GM12878 (cell line): ENCODE measurements around the gene LGI2. TPM values are rescaled to one million over a fixed set of nuclear protein-coding genes. Genes with fewer than 3 reads are reported as not detected.

Experiments
- ATAC-seq: fragments of 200-7000 bp; cut with Tn5 transposase; 3 replicates; pipeline ENCODE4 v1.9.1; 2020; ENCODE audit warnings: mild to moderate bottlenecking, moderate library complexity
- BruUV-seq: library from RNA; stranded (reverse); fragments of 400-500 nt; replicated peaks from 2 replicates; lab custom pipeline; 2021; lab: Mats Ljungman, UMichigan
- CTCF ChIA-PET: fragments of 300-600 bp; sonication (Branson Sonifier 250); formaldehyde crosslinking; extraction: SDS; loops from one replicate; lab custom pipeline; 2021; ENCODE audit warnings: inconsistent platforms; lab: Yijun Ruan, JAX
- POLR2A ChIA-PET: fragments of 350-600 bp; formaldehyde crosslinking; extraction: SDS; loops from one replicate; lab custom pipeline; 2021; ENCODE audit warnings: inconsistent platforms; lab: Charles Lee
- RAD21 ChIA-PET: fragments of 300-600 bp; sonication (Branson Sonifier 250); formaldehyde crosslinking; loops from one replicate; lab custom pipeline; 2023; ENCODE audit warnings: antibody characterized with exemption; ENCODE audit not compliant: unreplicated experiment; lab: Charles Lee
- SMC1A ChIA-PET: fragments of 300-600 bp; sonication (Branson Sonifier 250); formaldehyde crosslinking; loops from one replicate; lab custom pipeline; 2023; ENCODE audit not compliant: unreplicated experiment, uncharacterized antibody; lab: Charles Lee
- DNase-seq: peaks from one replicate; pipeline ENCODE4 v3.0.0-alpha.2; 2011; ENCODE audit warnings: low read depth, low spot score
- FAIRE-seq: peaks from 3 replicates; lab custom pipeline; 2011; peaks lifted over from hg19 to GRCh38; lab: Jason Lieb, UNC
- H2AFZ ChIP-seq: 2 replicates; pipeline ENCODE4 v1.6.0; 2011; ENCODE audit warnings: low read depth, low read length, control low read depth; ENCODE audit not compliant: control insufficient read depth
- H3K27ac ChIP-seq: 2 replicates; pipeline ENCODE4 v1.5.1; 2011; ENCODE audit warnings: control low read depth; ENCODE audit not compliant: control insufficient read depth, insufficient read depth
- H3K27me3 ChIP-seq, 2 experiments: replicated peaks in 1 of 2; 2 replicates each; pipeline versions ENCODE4 v1.6.0 to v1.6.1; 2011; ENCODE audit warnings: low read length in 1 of 2; ENCODE audit not compliant: control insufficient read depth in 2 of 2, insufficient read depth in 2 of 2
- H3K36me3 ChIP-seq, 2 experiments: 2 replicates each; pipeline ENCODE4 v1.5.1; 2011; ENCODE audit warnings: low read length in 1 of 2; ENCODE audit not compliant: control insufficient read depth in 2 of 2, insufficient read depth in 2 of 2
- H3K4me1 ChIP-seq: 2 replicates; pipeline ENCODE4 v1.6.1; 2011; ENCODE audit warnings: mild to moderate bottlenecking, low read length, moderate library complexity, mixed read lengths; ENCODE audit not compliant: control insufficient read depth, insufficient read depth
- H3K4me2 ChIP-seq: 2 replicates; pipeline ENCODE4 v1.6.0; 2011; ENCODE audit warnings: control low read depth; ENCODE audit not compliant: control insufficient read depth, insufficient read depth
- H3K4me3 ChIP-seq: fragments of 200-600 bp; sonication (generic); 2 replicates; pipeline ENCODE4 v1.5.1; 2016
- H3K79me2 ChIP-seq: 2 replicates; pipeline ENCODE4 v1.6.0; 2011; ENCODE audit warnings: low read length; ENCODE audit not compliant: control insufficient read depth, insufficient read depth
- H3K9ac ChIP-seq: 2 replicates; pipeline ENCODE4 v1.8.0; 2011; ENCODE audit warnings: low read length, control low read depth, mixed read lengths; ENCODE audit not compliant: control insufficient read depth, insufficient read depth
- H3K9me3 ChIP-seq: replicated peaks from 3 replicates; pipeline ENCODE4 v1.5.1; 2011; ENCODE audit warnings: mild to moderate bottlenecking, low read length; ENCODE audit not compliant: control insufficient read depth, insufficient read depth
- H4K20me1 ChIP-seq: 2 replicates; pipeline ENCODE4 v1.6.0; 2011; ENCODE audit not compliant: control insufficient read depth, insufficient read depth
- ATF2 ChIP-seq: IDR thresholded peaks from 2 replicates; pipeline ENCODE4 v1.6.1; 2012; ENCODE audit warnings: low read length, inconsistent platforms
- BCL3 ChIP-seq: IDR thresholded peaks from 2 replicates; pipeline ENCODE4 v1.6.1; 2011; ENCODE audit warnings: borderline replicate concordance, low read depth, mild to moderate bottlenecking, moderate library complexity, low read length; ENCODE audit not compliant: insufficient read depth, poor library complexity, severe bottlenecking
- CEBPB ChIP-seq, 2 experiments: fragments of 150-350 bp in 1 of 2; IDR thresholded peaks; 2 replicates each; pipeline ENCODE4 v1.6.1; 2012 to 2014; ENCODE audit warnings: low read depth in 2 of 2, low read length in 2 of 2, borderline replicate concordance in 1 of 2, inconsistent platforms in 1 of 2
- CUX1 ChIP-seq: IDR thresholded peaks from 2 replicates; pipeline ENCODE4 v1.6.1; 2012; ENCODE audit warnings: improper control_type of control experiment, low read depth, low read length; ENCODE audit not compliant: insufficient replicate concordance
- E2F8 ChIP-seq: fragments of 450-650 bp; IDR thresholded peaks from 2 replicates; pipeline ENCODE4 v1.6.1; 2018; ENCODE audit warnings: mild to moderate bottlenecking, low read depth, moderate library complexity; ENCODE audit not compliant: partially characterized antibody
- NFYA ChIP-seq: IDR thresholded peaks from 2 replicates; pipeline ENCODE4 v1.6.1; 2011; ENCODE audit warnings: low read depth, mild to moderate bottlenecking, low read length, improper control_type of control experiment, borderline replicate concordance
- NR2C1 ChIP-seq: fragments of 450-650 bp; IDR thresholded peaks from 2 replicates; pipeline ENCODE4 v1.6.1; 2017; ENCODE audit warnings: antibody characterized with exemption, mild to moderate bottlenecking, moderate library complexity
- RAD21 ChIP-seq: IDR thresholded peaks from 2 replicates; pipeline ENCODE4 v1.6.1; 2011; ENCODE audit warnings: mild to moderate bottlenecking, low read depth, low read length, moderate library complexity; ENCODE audit not compliant: insufficient read depth
- RAD51 ChIP-seq: fragments of 450-650 bp; IDR thresholded peaks from 2 replicates; pipeline ENCODE4 v1.6.1; 2016; ENCODE audit warnings: moderate library complexity, mild to moderate bottlenecking, inconsistent platforms
- RFX5 ChIP-seq: IDR thresholded peaks from 2 replicates; pipeline ENCODE4 v1.6.1; 2011; ENCODE audit warnings: low read depth, low read length, improper control_type of control experiment
- SIX5 ChIP-seq: IDR thresholded peaks from 2 replicates; pipeline ENCODE4 v1.6.1; 2011; ENCODE audit warnings: mild to moderate bottlenecking, low read depth, low read length, moderate library complexity; ENCODE audit not compliant: severe bottlenecking
- USF2 ChIP-seq: IDR thresholded peaks from 2 replicates; pipeline ENCODE4 v1.6.1; 2011; ENCODE audit warnings: low read depth, low read length, improper control_type of control experiment, borderline replicate concordance
- WGBS: methylation state at CpG from one replicate; pipeline ENCODE4 v1.1.6; 2016; ENCODE audit warnings: low lambda C conversion rate; ENCODE audit not compliant: insufficient replicate concordance, insufficient coverage; ENCODE audit errors: missing lambda C conversion rate; 5-methylcytosine and 5-hydroxymethylcytosine counted together
- in situ Hi-C: fragments of 300-500 bp; cut with MboI; formaldehyde crosslinking; loops from 9 replicates; pipeline ENCODE4 v1.14.3; 2018; ENCODE audit warnings: mixed read lengths
- intact Hi-C: fragments of 100-400 bp; cut with micrococcal nuclease; formaldehyde crosslinking; loops from one replicate; pipeline ENCODE4 v1.14.2; 2022; ENCODE audit not compliant: unreplicated experiment
- polyA plus RNA-seq, 11 experiments: library from polyadenylated mRNA; depleted of rRNA in 4 of 11; unstranded in 6 of 11; stranded (reverse) in 5 of 11; fragments of >200 nt; fragmentation: Nextera tagmentation in 4 of 11; fragmentation: Illumina TruSeq in 1 of 11; extraction: Ambion mirVana in 4 of 11; extraction: Trizol in 1 of 11; gene quantifications; 1 replicate in 1 of 11; 2 replicates in 10 of 11; pipeline versions ENCODE4 v1.2.1 to v1.2.3, GENCODE V29; 2011 to 2016; ENCODE audit warnings: inconsistent platforms in 2 of 11, missing spikeins in 2 of 11, low read depth in 1 of 11
- total RNA-seq, 4 experiments: library from RNA; depleted of rRNA in 3 of 4; stranded (reverse); fragments of >200 nt in 3 of 4; fragmentation: Illumina TruSeq in 1 of 4; extraction: Trizol in 1 of 4; gene quantifications; 2 replicates each; pipeline versions ENCODE4 v1.2.1 to v1.2.3, GENCODE V29; 2013 to 2021

Gene LGI2
- total and polyA plus RNA-seq, 10 of the 15 experiments (the other 5 are each of a cell fraction or from before 2014, with no cell fraction given) = not detected

- Histone ChIP-seq H3K9me3 (no peaks in the 10 kb centered on the region), H3K27ac (no peak overlapping the region), H3K27me3 (no peaks in the 10 kb centered on the region), H3K79me2 (no peaks in the 10 kb centered on the region), H3K9ac (no peak overlapping the region), H3K4me3 (no peak overlapping the region), H3K4me2 (no peak overlapping the region), H2AFZ (no peak overlapping the region), H3K4me1 (no peaks in the 10 kb centered on the region), H4K20me1 (no peaks in the 10 kb centered on the region), H3K36me3 (no peaks in the 10 kb centered on the region)
- ChIA-PET SMC1A (no interaction called here), CTCF (no interaction called here), POLR2A (no interaction called here), RAD21 (no interaction called here)
- DNase-seq (no peak), ATAC-seq (no peak), FAIRE-seq (no peak)
- in situ Hi-C loops = no loop called here
- BruUV-seq = no TSS peak
- intact Hi-C loops = no loop called here
- 0% methylated on average over 3 of the region's 3 CpGs for WGBS
- TF ChIP-seq RAD21 (no peak), CEBPB (IDR thresholded peaks at IDR 0.05; ENCODE audit: borderline replicate concordance in 1 of 2, low read depth in 2 of 2, low read length in 2 of 2) (no peak), E2F8 (no peak), RAD51 (no peak), CUX1 (no peak), RFX5 (no peak), BCL3 (no peak), NR2C1 (no peak), USF2 (no peak), SIX5 (no peak), NFYA (no peak), ATF2 (no peak)
Measured at GRCh38 chr4:25063116-25063515, 32.4 kb upstream of the LGI2 start.
